ENCODE results near the gene KNOP1.
"Not testable (repeated sequence)": the region's sequence is repeated elsewhere in the genome, so short reads cannot be mapped to it uniquely, and the experiment has no call there.

KNOP1 gene

GRCh38 chr16:19674485-19674884, 43.5 kb downstream of the KNOP1 start:
- TF ChIP-seq CTCF (conservative IDR thresholded peaks at IDR 0.05; ENCODE audit: low read depth, low read length) = no peak
- no peak for DNase-seq (ENCODE audit: low read depth)

DNA sequence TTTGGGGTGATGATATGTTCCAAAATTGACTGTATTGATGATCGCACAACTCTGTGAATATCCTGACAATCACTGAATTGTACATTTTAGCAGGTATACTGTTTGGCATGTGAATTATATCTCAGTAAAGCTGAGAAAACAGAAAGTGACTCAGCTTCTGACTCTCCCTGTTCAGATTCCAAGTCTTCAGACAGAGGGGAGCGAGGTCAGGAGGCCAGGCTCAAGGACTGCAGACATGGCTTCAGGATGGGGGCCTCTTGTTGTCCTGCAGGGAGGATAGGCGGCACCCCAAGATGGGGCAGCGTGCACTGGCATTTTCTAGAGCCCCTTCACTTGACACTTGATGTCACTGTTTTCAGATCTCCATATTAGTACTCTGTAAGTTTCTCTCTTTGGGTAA, 45.6 kb downstream of the KNOP1 start:
- no peak for DNase-seq (ENCODE audit: low read depth)
- no peak for TF ChIP-seq CTCF (conservative IDR thresholded peaks at IDR 0.05; ENCODE audit: low read depth, low read length)
- H3K4me3 ChIP-seq (ENCODE audit: low read length) = no peak overlapping the region

More at GRCh38 chr16:19674485-19674884, 43.5 kb downstream of the KNOP1 start:
- no peak overlapping the region for H3K4me3 ChIP-seq (ENCODE audit: low read length)

DNA sequence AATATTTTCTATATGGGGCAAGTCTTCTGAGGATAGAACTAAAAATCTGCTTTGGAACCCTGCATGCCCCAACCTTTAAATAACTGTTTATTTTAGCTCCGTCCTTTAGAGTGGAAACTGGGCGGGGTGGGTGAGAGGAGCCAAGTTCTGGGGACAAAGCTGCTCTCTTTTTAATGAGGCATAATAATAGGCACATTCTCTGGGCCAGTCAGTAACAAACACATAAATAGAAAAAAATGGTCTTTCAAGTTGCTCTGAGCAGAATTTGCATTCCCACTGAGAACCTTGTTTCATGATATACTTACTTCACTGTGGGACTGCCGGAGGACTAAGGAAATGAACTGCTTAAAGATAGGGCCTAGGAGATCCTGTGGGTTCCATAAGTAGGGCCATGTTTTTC, 51.5 kb downstream of the KNOP1 start:
- DNase-seq (ENCODE audit: low read depth) = no peak
- no peak overlapping the region for H3K4me3 ChIP-seq (ENCODE audit: low read length)
- no peak for TF ChIP-seq CTCF (conservative IDR thresholded peaks at IDR 0.05; ENCODE audit: low read depth, low read length)

DNA sequence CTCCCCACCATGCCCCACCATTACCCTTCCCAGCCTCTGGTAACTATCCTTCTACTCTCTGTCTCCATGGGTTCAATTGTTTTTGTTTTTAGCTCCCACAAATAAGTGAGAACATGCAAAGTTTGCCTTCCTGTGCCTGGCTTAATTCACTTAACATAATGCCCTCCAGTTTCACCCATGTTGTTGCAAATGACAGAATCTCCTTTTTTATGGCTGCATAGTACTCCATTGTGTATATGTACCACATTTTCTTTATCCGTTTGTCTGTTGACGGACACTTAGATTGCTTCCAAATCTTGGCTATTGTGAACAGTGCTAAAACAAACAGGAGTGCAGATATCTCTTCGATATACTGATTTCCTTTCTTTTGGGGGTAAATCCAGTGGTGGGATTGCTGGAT, 52.7 kb downstream of the KNOP1 start:
- DNase-seq (ENCODE audit: low read depth) = not testable (repeated sequence)

GRCh38 chr16:19664166-19664565, 53.9 kb downstream of the KNOP1 start:
- DNase-seq (ENCODE audit: low read depth) = no peak
- TF ChIP-seq CTCF (conservative IDR thresholded peaks at IDR 0.05; ENCODE audit: low read depth, low read length) = no peak
- H3K4me3 ChIP-seq (ENCODE audit: low read length) = no peak overlapping the region

More for the DNA sequence above, 52.7 kb downstream of the KNOP1 start:
- H3K4me3 ChIP-seq (ENCODE audit: low read length) = not testable (repeated sequence)

DNA sequence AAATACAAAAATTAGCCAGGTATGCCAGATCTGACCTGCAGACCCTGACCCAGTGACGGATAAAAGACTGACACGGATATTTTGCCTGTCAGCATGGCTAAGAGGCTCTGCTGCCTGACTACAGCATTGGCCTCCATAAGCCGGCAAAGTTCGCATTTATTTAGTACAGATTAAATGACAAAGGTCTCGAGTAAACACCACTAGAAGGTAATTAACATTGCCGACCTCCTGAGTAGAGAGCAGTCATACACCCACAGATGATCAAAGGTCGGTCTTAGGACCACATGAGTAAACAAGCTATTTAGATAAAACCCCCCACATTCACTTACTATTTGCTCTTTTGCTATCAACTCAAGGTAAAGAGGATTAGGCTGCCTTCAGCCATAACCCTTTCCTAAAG, 55.7 kb downstream of the KNOP1 start:
- TF ChIP-seq CTCF (conservative IDR thresholded peaks at IDR 0.05; ENCODE audit: low read depth, low read length) = no peak
- no peak for DNase-seq (ENCODE audit: low read depth)
- no peak overlapping the region for H3K4me3 ChIP-seq (ENCODE audit: low read length)

- no peak for DNase-seq (ENCODE audit: low read depth)
- H3K4me3 ChIP-seq (ENCODE audit: low read length) = no peak overlapping the region
- no peak for TF ChIP-seq CTCF (conservative IDR thresholded peaks at IDR 0.05; ENCODE audit: low read depth, low read length)
These were observed 57.6 kb downstream of the KNOP1 start for GRCh38 chr16:19660432-19660831.

GRCh38 chr16:19659554-19659953, 58.5 kb downstream of the KNOP1 start:
- TF ChIP-seq CTCF (conservative IDR thresholded peaks at IDR 0.05; ENCODE audit: low read depth, low read length) = peak; percentile 18
- no peak for DNase-seq (ENCODE audit: low read depth)

More at GRCh38 chr16:19659554-19659953, 58.5 kb downstream of the KNOP1 start:
- H3K4me3 ChIP-seq (ENCODE audit: low read length) = no peak overlapping the region

Measured in retinal pigment epithelial cell (primary cell).